Ovary (tissue), 3 donors: Measurements from ENCODE around the gene CD300LB.

Experiments used
- POLR2A ChIP-seq: fragments of 450-650 bp; IDR thresholded peaks from one replicate; pipeline ENCODE4 v1.6.1; 2017; ENCODE audit warnings: antibody characterized with exemption, mild to moderate bottlenecking, moderate library complexity
- TF ChIP-seq, protein P1 (sequence below), 3 donors: fragments of 450-650 bp in 2 of 3; fragments of 200-600 bp in 1 of 3; IDR thresholded peaks; one replicate each; pipeline versions ENCODE4 v1.5.1 to v1.8.0; 2016 to 2022; ENCODE audit warnings: antibody characterized with exemption in 3 of 3, mild to moderate bottlenecking in 1 of 3
- donor health status: DM: no; HTN: no; CAD: no.

- no peak for TF ChIP-seq POLR2A
- TF ChIP-seq, protein P1, sequence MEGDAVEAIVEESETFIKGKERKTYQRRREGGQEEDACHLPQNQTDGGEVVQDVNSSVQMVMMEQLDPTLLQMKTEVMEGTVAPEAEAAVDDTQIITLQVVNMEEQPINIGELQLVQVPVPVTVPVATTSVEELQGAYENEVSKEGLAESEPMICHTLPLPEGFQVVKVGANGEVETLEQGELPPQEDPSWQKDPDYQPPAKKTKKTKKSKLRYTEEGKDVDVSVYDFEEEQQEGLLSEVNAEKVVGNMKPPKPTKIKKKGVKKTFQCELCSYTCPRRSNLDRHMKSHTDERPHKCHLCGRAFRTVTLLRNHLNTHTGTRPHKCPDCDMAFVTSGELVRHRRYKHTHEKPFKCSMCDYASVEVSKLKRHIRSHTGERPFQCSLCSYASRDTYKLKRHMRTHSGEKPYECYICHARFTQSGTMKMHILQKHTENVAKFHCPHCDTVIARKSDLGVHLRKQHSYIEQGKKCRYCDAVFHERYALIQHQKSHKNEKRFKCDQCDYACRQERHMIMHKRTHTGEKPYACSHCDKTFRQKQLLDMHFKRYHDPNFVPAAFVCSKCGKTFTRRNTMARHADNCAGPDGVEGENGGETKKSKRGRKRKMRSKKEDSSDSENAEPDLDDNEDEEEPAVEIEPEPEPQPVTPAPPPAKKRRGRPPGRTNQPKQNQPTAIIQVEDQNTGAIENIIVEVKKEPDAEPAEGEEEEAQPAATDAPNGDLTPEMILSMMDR (IDR thresholded peaks at IDR 0.05) = no peak
Observed at GRCh38 chr17:74512036-74512435, 19.2 kb downstream of the CD300LB start.
